Smooth muscle cell (in vitro differentiated cells): ENCODE results near the gene C5orf58. TPM values are rescaled to one million over a fixed set of nuclear protein-coding genes. Genes with fewer than 3 reads are reported as not detected.

ENCODE experiments used
- DNase-seq: peaks from one replicate; lab custom pipeline; 2025; ENCODE audit not compliant: unreplicated experiment; lab: John Stamatoyannopoulos, UW
- H2AFZ ChIP-seq: fragments of 200-600 bp; sonication (generic); 2 replicates; pipeline ENCODE4 v1.6.0; 2016; ENCODE audit warnings: antibody characterized with exemption, low read depth, mild to moderate bottlenecking
- H3F3A ChIP-seq: fragments of 200-600 bp; sonication (generic); 2 replicates; pipeline ENCODE4 v1.6.0; 2017; ENCODE audit warnings: antibody characterized with exemption, low read depth
- H3K27ac ChIP-seq: fragments of 200-600 bp; sonication (generic); 2 replicates; pipeline ENCODE4 v1.5.1; 2016; ENCODE audit warnings: low read depth, mild to moderate bottlenecking
- H3K27me3 ChIP-seq: fragments of 200-600 bp; sonication (generic); 2 replicates; pipeline ENCODE4 v1.6.1; 2016; ENCODE audit warnings: low read depth, mild to moderate bottlenecking
- H3K36me3 ChIP-seq: fragments of 200-600 bp; sonication (generic); 2 replicates; pipeline ENCODE4 v1.5.1; 2016; ENCODE audit warnings: low read depth
- H3K4me1 ChIP-seq: fragments of 200-600 bp; sonication (generic); 2 replicates; pipeline ENCODE4 v1.5.1; 2016; ENCODE audit warnings: low read depth
- H3K4me2 ChIP-seq: fragments of 200-600 bp; sonication (generic); 2 replicates; pipeline ENCODE4 v1.6.0; 2016; ENCODE audit warnings: mild to moderate bottlenecking
- H3K4me3 ChIP-seq: fragments of 200-600 bp; sonication (generic); 2 replicates; pipeline ENCODE4 v1.5.1; 2016; ENCODE audit warnings: mild to moderate bottlenecking
- H3K79me2 ChIP-seq: fragments of 200-600 bp; sonication (generic); 2 replicates; pipeline ENCODE4 v1.6.0; 2016; ENCODE audit warnings: low read depth, mild to moderate bottlenecking
- H3K9ac ChIP-seq: fragments of 200-600 bp; sonication (generic); 2 replicates; pipeline ENCODE4 v1.6.0; 2016; ENCODE audit warnings: low read depth
- H3K9me3 ChIP-seq: fragments of 200-600 bp; sonication (generic); replicated peaks from 2 replicates; pipeline ENCODE4 v1.5.1; 2016; ENCODE audit warnings: low read depth
- H4K20me1 ChIP-seq: fragments of 200-600 bp; sonication (generic); 2 replicates; pipeline ENCODE4 v1.6.0; 2016; ENCODE audit warnings: low read depth
- CTCF ChIP-seq: fragments of 200-600 bp; sonication (generic); IDR thresholded peaks from 2 replicates; pipeline ENCODE4 v1.5.1; 2017; ENCODE audit warnings: borderline replicate concordance, mild to moderate bottlenecking, antibody characterized with exemption; ENCODE audit not compliant: insufficient read depth, poor library complexity, severe bottlenecking
- WGBS: methylation state at CpG from one replicate; pipeline ENCODE4 v1.1.7; 2016; ENCODE audit warnings: low lambda C conversion rate; 5-methylcytosine and 5-hydroxymethylcytosine counted together
- polyA plus RNA-seq: library from polyadenylated mRNA; unstranded; fragments of >200 nt; fragmentation: Nextera tagmentation; extraction: Ambion mirVana; gene quantifications from 2 replicates; pipeline ENCODE4 v1.2.1, GENCODE V29; 2016
- total RNA-seq: library from RNA; depleted of rRNA; stranded (reverse); fragments of >200 nt; gene quantifications from 2 replicates; pipeline ENCODE4 v1.2.3, GENCODE V29; 2014

The C5orf58 gene
- total and polyA plus RNA-seq, 2 experiments from 2014 or later: not detected

GRCh38 chr5:170186156-170186555 lies 46.6 kb upstream of the C5orf58 start:
- Histone ChIP-seq H3K27me3 (peaks cover 10% of the 10 kb centered on the region), H4K20me1 (no peaks in the 10 kb centered on the region), H3K4me1 (no peaks in the 10 kb centered on the region), H2AFZ (no peak overlapping the region), H3K36me3 (no peaks in the 10 kb centered on the region), H3K4me3 (no peak overlapping the region), H3K79me2 (no peaks in the 10 kb centered on the region), H3F3A (no peaks in the 10 kb centered on the region), H3K27ac (no peak overlapping the region), H3K4me2 (no peak overlapping the region), H3K9ac (no peak overlapping the region), H3K9me3 (no peaks in the 10 kb centered on the region)
- WGBS: 95% methylated on average over 3 of the region's 3 CpGs
- no peak for TF ChIP-seq CTCF
- no peak for DNase-seq

- H3K4me2 ChIP-seq: no peak overlapping the region
- no peak overlapping the region for H2AFZ ChIP-seq
These were observed 45.9 kb upstream of the C5orf58 start for GRCh38 chr5:170186856-170187255.

GRCh38 chr5:170190436-170191134 lies 42.2 kb upstream of the C5orf58 start:
- TF ChIP-seq CTCF: no peak
- no peaks in the 10 kb centered on the region for H4K20me1 ChIP-seq
- H3K79me2 ChIP-seq: no peaks in the 10 kb centered on the region
- no peak overlapping the region for H3K4me3 ChIP-seq
- H3K36me3 ChIP-seq: no peaks in the 10 kb centered on the region
- no peaks in the 10 kb centered on the region for H3K4me1 ChIP-seq
- H3K4me2 ChIP-seq: no peak overlapping the region
- no peak overlapping the region for H3K27ac ChIP-seq
- WGBS: 64% methylated on average over 6 of the region's 6 CpGs
- H3K9me3 ChIP-seq: no peaks in the 10 kb centered on the region
- H3K27me3 ChIP-seq: peaks cover 14% of the 10 kb centered on the region
- H3K9ac ChIP-seq: no peak overlapping the region
- DNase-seq: no peak
- no peaks in the 10 kb centered on the region for H3F3A ChIP-seq
- no peak overlapping the region for H2AFZ ChIP-seq

More at GRCh38 chr5:170186856-170187255, 45.9 kb upstream of the C5orf58 start:
- no peak for TF ChIP-seq CTCF
- Histone ChIP-seq H3K36me3 (no peaks in the 10 kb centered on the region), H4K20me1 (no peaks in the 10 kb centered on the region), H3K4me1 (no peaks in the 10 kb centered on the region), H3K9ac (no peak overlapping the region), H3K79me2 (no peaks in the 10 kb centered on the region), H3K27me3 (peaks cover 14% of the 10 kb centered on the region), H3K27ac (no peak overlapping the region), H3K9me3 (no peaks in the 10 kb centered on the region), H3F3A (no peaks in the 10 kb centered on the region), H3K4me3 (no peak overlapping the region)
- 81% methylated on average over 7 of the region's 7 CpGs for WGBS
- no peak for DNase-seq

GRCh38 chr5:170192829-170193228 lies 40.0 kb upstream of the C5orf58 start:
- Histone ChIP-seq H3K4me1 (peaks cover 6% of the 10 kb centered on the region), H3K36me3 (no peaks in the 10 kb centered on the region), H3K27ac (no peak overlapping the region), H3K9me3 (no peaks in the 10 kb centered on the region), H3K4me3 (no peak overlapping the region), H3K9ac (no peak overlapping the region), H2AFZ (no peak overlapping the region), H3K4me2 (no peak overlapping the region), H3K79me2 (no peaks in the 10 kb centered on the region), H4K20me1 (no peaks in the 10 kb centered on the region), H3F3A (no peaks in the 10 kb centered on the region), H3K27me3 (peaks cover 34% of the 10 kb centered on the region)
- TF ChIP-seq CTCF: no peak
- WGBS: 69% methylated on average over 12 of the region's 12 CpGs
- DNase-seq: no peak
